Mammary epithelial cell (primary cell): ENCODE results near the gene RRP36.

Experiments used
- EZH2 ChIP-seq: IDR thresholded peaks from 2 replicates; pipeline ENCODE4 v1.6.1; 2012; ENCODE audit warnings: low read length, inconsistent platforms, borderline replicate concordance
- TF ChIP-seq, protein P1 (sequence below), 2 donors: IDR thresholded peaks in 1 of 2; conservative IDR thresholded peaks in 1 of 2; 2 replicates each; pipeline ENCODE4 v1.5.1; 2011 to 2012; ENCODE audit warnings: inconsistent platforms in 2 of 2, low read length in 2 of 2, mild to moderate bottlenecking in 2 of 2, control low read depth in 1 of 2, low read depth in 1 of 2; ENCODE audit not compliant: insufficient read depth in 1 of 2; ENCODE audit errors: extremely low read depth in 1 of 2

DNA sequence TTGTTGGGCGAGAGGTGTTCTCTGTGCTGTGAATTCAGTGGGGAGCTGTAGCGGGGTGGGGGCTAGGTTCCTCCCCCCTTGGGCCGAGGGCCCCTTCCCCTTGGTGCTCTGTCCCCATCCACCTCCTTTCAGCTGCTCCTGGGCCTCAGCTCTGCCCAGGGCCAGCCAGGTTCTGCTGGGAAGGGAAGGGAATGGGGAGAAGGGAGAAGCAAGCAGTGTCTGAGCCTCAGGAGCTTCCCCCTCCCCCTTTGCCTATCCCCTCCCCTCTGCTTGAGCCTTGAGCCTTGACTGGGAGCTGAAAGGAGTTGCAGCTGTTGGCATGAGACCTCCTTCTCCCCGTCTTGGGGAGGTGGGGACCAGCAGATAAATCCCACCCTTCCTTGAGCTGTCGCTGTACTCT lies 576 bp upstream of the RRP36 start:
- TF ChIP-seq, protein P1, sequence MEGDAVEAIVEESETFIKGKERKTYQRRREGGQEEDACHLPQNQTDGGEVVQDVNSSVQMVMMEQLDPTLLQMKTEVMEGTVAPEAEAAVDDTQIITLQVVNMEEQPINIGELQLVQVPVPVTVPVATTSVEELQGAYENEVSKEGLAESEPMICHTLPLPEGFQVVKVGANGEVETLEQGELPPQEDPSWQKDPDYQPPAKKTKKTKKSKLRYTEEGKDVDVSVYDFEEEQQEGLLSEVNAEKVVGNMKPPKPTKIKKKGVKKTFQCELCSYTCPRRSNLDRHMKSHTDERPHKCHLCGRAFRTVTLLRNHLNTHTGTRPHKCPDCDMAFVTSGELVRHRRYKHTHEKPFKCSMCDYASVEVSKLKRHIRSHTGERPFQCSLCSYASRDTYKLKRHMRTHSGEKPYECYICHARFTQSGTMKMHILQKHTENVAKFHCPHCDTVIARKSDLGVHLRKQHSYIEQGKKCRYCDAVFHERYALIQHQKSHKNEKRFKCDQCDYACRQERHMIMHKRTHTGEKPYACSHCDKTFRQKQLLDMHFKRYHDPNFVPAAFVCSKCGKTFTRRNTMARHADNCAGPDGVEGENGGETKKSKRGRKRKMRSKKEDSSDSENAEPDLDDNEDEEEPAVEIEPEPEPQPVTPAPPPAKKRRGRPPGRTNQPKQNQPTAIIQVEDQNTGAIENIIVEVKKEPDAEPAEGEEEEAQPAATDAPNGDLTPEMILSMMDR (conservative IDR thresholded peaks at IDR 0.05 in 1 of 2, IDR thresholded peaks at IDR 0.05 in 1 of 2; ENCODE audit: extremely low read depth in 1 of 2, insufficient read depth in 1 of 2, low read depth in 1 of 2, low read length in 2 of 2) = no peak
- no peak for TF ChIP-seq EZH2
